HG03280 (cell line): ENCODE results near the gene HM13.
"Not testable (repeated sequence)": the region's sequence is repeated elsewhere in the genome, so short reads cannot be mapped to it uniquely, and the experiment has no call there.

Experiments
- ATAC-seq: cut with Tn5 transposase; IDR thresholded peaks from one replicate; pipeline ENCODE4 v1.9.1; 2021; ENCODE audit warnings: mild to moderate bottlenecking, moderate library complexity; ENCODE audit not compliant: unreplicated experiment

Gene HM13, protein sequence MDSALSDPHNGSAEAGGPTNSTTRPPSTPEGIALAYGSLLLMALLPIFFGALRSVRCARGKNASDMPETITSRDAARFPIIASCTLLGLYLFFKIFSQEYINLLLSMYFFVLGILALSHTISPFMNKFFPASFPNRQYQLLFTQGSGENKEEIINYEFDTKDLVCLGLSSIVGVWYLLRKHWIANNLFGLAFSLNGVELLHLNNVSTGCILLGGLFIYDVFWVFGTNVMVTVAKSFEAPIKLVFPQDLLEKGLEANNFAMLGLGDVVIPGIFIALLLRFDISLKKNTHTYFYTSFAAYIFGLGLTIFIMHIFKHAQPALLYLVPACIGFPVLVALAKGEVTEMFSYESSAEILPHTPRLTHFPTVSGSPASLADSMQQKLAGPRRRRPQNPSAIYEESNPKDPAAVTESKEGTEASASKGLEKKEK

DNA sequence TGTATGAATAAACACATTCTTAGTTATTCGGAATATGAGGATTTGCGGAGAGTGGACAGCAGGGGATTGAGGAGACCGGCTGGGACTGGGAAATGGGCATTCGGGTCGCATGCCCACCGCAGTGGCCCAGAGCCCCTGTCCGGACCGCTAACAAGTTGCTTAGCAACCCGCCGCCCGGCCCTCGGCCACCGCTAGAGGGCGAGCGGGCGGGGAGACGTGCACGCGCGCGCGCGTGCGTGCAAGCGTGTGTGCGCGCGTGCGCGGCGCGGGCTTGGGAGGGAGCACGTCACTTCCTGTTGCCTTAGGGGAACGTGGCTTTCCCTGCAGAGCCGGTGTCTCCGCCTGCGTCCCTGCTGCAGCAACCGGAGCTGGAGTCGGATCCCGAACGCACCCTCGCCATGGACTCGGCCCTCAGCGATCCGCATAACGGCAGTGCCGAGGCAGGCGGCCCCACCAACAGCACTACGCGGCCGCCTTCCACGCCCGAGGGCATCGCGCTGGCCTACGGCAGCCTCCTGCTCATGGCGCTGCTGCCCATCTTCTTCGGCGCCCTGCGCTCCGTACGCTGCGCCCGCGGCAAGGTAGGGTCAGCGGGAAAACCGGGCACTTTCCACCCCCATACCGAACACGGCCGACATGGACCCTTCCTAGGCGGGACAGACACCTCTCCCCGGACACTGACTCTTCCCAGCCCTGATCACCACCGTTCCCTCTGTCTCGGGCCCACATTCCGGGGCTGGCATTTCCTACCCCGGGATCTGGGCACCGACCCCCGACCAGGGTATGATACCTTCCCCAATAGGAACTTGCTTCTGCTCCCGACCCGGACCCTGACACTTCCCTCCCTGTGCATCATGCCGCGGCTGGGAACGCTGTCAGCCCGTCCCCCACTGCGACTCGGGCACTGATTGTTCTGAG lies at the start of gene HM13:
TSS of gene HM13 (plus strand) at position 289 of the 918 bp plus-strand sequence. CDS start at position 399, 110 bp downstream.
- ATAC-seq, result peak; percentile 86

DNA sequence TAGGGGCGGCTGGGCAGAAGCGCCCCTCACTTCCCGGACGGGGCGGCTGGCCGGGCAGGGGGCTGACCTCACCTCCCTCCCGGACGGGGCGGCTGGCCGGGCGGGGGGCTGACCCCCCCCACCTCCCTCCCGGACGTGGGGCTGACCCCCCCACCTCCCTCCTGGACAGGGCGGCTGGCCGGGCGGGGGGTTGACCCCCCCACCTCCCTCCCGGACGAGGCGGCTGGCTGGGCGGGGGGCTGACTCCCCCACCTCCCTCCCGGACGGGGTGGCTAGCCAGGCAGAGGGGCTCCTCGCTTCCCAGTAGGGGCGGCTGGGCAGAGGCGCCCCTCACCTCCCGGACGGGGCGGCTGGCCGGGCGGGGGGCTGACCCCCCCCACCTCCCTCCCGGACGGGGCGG lies 43.3 kb upstream of the HM13 start:
- not testable (repeated sequence) for ATAC-seq

DNA sequence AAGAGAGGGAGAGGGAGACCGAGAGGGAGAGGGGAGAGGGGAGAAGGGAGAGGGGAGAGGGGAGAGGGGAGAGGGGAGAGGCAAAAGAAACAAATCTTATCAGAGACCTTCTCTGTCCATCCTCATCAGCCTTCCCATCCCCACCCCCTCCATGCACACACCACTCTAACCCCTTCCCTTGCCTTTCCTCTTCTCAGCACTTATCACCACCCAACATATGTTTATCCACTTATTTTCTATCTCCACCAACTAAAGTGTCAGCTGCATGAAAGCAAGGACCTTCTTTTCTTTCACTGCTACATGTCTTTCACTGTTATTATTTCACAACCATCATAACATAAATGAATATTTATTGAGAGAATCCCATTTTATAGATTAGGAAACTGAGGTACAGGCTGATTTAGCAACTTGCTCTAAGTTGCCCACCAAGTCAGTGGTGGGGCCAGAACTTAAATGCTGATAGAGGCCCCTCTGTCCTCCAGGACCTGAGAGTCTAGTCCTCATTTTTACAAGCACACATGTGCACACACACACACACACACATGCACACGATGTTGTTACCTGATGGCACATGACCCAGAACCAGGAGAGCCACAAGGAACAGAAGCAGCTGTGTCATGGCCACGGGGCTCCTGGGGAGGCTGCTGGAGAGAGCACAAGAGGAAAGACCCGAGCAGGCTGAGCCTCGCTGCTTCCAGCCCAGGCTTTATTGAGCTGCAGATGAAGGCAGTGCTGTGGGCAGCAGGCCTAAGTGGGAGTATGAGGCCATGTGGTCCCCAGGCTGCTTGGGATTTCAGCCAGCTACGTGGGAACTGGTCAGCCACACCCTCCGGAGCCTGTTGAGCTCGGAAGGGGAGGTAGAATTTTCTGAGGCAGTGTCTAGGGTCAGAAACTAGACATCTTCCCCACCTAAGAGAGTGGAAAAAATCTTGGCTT lies 41.6 kb upstream of the HM13 start:
- ATAC-seq, result no peak

DNA sequence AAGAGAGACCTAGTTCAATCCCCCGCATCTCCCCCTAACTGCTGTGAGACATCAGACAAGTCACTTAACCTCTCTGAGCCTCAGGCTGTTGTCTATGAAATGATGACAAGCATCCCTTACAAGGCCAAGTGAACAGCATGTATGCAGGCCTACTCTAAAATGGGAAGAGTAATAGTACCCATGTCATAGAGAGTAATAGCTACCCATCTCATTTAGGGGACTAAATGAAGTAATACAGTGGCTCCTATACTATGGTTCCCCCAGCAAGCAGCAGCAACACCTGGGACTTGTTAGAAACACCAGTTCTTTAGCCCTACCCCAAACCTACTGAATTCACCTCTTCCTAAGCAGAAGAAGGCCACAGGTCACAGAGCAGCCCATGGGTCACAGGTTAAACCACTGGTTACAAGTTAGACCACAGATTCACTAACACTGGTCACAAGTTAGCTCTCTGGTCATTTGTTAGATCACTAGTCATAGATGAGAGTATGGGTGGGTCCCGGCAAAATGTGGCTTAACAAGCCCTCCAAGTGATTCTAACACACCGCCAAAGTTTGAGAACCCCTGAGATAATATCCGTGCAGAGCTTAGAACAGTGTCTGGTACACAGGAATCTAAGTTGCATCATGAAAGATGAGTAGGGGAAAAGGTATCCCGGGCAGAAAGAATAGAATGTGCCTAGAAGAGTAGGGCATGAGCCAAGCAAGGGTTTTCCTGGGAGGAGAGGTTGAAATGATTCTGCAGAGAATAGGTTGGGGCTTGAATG lies 40.7 kb upstream of the HM13 start:
- ATAC-seq, result no peak

DNA sequence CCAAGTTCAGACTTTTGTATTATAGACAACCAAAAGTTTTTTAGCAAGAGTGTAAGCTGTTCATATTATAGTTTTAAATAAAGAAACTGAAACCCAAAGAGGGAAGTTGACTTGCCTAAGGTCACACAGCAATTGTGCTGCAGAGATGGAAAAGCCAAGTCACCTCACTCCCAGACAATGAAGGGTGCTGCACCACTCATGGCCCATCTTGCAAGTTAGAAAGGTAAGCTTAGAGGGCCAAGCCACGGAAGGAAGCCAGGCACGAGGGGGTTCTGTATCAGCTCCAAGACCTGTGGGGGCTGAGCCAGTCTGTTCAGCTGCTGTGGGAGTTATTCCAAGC lies 40.2 kb upstream of the HM13 start:
- ATAC-seq, result no peak

DNA sequence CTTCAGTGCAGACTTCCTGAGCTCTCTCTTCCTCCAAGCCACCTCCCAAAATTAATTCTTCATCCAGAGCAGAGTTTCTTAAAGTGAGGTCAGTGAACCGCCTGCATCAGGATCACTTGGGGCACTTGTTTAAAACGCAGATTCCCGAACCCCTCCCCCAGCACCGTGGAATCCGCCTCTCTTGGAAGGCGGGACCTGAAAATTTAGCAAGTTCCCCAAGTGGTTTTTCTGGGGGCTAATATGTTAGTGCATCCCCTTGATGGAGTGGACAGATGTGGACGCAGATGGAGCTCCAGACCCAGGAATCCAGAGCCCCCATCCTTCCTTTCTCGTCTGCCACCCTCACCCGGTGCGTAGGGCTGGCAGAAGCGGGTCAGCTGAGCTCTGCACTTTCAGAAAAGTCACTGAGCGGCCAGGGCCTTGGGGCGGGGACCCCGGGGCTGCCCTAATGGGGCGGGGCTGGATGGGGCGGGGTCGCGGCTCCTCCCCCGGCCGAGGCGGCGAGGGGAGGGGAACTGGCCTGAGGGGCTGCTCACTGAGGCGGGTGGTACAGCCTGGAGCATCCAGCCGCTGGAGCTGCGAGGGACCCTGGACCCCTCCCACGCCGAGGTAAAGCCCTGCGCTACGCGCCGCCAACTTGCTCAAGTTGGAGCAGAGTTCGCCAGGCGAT lies 39.3 kb upstream of the HM13 start, which contains the start of the genes DEFB124 and REM1:
TSS of gene DEFB124 (minus strand) at position 370 of the 670 bp plus-strand sequence. CDS start 2,114 bp downstream, outside the sequence.
TSS of gene REM1 (plus strand) at position 531 of the 670 bp plus-strand sequence. CDS start 1,158 bp downstream, outside the sequence.
- no peak for ATAC-seq

DNA sequence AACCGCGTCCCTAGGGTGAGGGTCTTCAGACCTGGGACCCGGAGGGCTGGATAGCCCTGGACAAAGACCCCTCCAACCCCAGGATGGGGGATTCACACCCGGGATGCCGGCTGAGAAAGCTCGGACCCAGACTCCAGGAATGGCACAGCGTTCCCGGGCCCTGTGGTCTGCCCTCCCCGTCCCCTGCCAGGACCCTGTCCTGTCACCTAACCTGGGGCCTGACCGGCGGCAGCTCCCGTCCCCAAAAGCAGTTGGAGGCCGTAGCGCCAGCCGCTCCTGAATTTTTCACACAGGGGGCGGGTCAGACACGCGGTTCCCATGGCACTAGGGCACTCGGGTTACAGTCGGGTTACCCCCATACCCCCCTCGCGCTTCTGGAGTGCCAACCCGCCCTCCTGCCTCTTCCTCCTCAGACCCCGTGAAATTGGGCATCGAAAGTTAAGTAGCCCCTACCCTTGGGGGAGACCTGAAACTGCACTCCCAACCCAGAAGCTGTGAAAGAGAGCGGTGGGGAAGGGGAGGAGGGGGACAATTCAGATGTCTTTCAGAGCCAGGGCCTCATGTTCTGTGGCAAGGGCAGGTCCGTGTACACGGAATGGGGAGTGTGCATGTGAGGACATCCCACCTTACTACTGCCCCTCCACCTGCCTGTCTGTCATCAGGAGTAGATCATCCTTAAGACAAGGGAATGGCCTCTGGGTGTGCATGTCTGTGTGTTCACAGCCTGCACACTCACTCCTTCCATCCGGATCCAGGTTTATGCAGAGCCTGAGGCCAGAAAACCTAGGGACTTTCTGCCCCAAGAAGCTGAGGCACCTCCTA lies 38.6 kb upstream of the HM13 start:
- ATAC-seq, result no peak

DNA sequence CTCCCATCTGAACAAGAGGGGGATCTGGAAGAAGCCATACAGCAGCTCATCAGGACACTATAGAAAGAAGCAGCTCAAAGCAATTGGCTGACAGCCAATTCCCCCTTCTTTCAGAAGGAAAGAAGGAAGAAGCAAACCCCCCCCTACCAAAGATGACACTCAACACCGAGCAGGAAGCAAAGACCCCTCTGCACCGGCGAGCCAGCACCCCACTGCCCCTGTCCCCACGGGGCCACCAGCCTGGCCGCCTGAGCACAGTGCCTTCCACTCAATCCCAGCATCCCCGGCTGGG lies 38.0 kb upstream of the HM13 start:
- no peak for ATAC-seq

DNA sequence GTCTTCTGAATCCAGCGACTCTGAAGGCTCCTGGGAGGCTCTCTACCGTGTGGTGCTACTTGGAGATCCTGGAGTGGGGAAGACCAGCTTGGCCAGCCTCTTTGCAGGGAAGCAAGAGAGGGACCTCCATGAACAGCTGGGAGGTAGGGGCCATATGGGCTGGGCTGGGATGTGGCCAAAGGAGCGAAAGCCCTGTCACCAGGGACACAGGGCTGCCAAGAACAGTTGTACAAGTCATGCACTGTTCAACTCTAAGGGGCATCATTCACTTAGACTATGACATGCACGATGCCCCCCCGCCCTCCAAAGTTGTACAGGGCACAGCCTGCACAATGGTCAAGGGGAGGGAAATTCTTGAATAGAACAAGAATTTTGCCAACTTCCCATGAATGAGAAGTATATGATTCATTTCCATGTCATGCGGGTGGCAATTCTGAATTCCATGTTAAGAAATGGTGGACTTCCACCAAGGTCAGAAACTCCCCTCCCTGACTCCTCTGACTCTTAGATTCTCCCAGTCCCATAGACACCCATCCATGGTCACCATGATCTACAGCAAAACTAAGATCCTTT lies 37.5 kb upstream of the HM13 start:
- no peak for ATAC-seq

DNA sequence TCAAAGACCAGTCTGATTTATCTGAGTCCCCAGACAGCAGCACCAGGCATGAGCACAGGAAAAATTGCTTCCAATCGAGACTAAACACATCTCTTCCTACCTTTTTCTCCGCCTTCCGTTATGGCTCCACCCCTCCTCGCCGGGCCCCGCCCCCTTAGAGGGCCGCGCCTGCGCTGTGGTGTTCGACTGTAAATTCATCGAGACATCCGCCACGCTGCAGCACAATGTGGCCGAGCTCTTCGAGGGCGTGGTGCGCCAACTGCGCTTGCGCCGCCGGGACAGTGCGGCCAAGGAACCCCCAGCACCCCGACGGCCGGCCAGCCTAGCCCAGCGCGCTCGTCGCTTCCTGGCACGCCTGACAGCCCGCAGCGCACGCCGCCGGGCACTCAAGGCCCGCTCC lies 30.2 kb upstream of the HM13 start:
- no peak for ATAC-seq

DNA sequence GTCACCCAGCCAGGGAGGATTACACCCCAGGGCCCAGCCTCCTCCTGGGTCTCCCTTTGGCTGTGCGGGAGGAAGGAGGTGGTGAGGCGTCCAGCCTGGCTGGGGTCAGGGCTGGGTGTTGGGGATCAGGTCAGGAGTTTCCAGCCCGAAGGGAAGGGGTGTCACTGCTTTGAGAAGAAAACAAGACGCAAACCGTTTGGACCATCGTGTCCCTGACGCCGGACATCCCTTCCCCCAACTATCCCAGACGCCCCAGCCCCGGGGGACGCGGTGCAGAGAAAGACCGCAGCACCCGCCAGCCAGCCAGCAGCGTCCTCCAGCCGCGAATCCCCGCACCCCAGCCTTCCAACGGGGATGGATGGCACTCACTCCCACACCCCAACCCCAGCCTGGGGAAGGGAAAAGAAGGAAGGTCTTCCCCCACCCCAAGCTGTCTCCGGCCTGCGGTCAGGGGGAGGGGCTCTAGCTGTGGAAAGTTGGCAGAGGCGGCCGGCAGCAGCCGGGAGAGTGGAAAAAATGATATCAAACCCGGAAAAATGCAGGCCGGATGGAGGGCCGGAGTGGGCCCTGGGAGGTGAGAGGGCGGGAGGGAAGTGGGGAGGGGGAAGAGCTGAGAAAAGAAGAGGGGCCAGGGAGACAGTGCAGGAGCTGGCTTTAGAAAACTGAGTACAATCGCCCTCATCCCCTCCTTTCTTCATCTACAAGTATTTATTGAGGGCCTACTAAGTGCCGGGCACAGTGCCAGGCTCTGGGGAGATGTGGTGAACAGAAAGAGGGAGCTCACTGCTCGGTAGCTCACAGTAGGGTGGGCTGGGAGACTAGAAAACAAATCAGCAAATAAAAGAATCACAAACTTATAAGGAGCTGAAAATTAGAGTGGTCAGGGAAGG lies 28.5 kb upstream of the HM13 start:
- no peak for ATAC-seq

DNA sequence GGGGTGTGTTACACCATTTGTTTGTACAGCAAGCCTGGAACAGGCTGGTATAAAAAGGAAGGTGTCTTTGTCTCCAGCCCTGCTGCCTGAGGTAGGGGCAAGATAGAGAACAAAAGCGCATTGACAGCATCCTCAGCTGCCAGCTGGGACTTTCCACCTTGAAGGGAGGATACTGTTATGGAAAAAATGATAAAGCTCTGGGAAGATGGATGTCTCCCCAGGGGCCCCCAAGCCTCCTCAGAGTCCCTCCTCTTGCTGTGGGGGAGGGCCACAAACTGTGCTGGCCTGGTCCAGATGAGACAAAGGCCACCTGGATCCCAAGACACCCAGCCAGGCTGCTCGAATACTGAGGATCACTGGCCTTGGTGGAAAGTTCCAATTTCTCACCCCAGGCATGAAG lies 26.1 kb upstream of the HM13 start:
- no peak for ATAC-seq

DNA sequence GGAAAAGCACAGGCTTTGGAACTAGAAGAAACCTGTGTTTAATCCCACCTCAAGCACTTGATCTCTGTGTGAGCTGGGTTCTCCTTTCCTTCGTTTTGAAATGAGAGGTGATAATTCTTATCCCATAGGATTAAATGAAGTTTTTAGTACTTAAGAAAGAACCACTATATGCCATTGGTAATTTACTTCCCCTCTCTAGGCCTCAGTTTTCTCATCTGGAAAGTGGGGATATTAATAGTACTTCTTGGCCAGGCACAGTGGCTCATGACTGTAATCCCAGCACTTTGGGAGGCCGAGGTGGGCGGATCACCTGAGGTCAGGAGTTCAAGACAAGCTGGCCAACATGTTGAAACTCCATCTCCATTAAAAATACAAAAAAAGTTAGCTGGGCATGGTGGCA lies 25.1 kb upstream of the HM13 start:
- no peak for ATAC-seq

DNA sequence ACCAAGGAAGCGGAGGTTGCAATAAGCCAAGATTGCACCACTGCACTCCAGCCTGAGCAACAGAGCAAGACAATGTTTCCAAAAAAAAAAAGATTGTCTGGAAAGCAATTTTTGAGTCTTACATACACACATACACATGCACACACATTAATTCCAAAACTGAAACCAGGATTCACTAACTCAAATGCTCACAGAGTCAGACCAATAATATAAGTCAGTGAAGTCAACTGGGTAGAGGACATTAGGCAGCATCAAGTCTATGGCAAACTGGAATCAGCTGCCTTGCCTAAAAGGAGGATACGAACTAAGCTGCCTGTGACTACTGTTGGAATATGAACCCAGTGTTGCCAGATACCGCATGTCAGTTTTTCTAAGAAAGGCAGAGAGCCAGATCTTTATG lies 23.5 kb upstream of the HM13 start:
- no peak for ATAC-seq

DNA sequence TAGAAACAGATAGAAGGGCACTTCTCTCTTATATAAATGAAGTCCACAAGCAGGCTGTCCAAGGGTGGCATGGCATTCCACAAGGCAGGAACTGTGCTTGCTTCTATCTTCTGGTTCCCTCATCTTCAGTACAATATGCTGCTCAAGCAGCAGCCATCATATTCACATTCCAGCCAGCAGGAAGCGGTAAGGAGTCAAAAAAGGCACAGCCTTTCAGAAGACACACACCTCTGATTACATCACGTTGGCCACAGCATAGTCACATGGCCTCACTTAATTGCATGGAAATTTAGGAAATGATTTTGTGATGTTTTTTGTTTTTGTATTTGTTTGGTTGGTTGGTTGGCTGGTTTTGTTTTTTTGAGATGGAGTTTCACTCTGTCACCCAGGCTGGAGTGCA lies 20.1 kb upstream of the HM13 start:
- no peak for ATAC-seq

DNA sequence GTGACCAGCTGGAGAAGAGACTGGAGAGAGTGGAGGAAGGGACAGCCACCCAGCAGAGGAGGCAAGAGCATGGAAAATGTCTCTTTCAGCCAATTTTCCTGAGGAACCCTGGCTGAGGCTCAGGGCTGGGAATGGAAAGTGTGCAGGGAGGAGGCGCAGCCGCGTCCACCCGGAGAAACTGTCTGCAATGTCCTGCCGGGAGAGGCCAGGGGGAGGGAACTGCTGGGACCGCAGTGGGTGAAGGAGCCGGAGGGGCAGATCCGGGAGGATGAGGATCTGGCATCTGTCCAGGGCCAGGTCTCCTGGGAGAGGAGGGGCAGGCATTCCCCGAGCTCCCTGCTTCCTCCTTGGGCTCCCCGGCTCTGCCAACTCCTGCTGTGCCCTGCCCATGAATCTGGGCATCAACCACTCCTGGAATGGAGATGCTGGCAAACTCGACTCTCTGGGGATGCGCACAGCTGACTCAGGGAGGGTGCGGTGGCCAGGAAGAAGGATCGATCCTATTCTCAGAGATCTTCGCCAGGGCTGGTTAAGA lies 17.4 kb upstream of the HM13 start:
- ATAC-seq, result no peak
